ENCODE results near the gene CNOT11. TPM values are rescaled to one million over a fixed set of nuclear protein-coding genes. Genes with fewer than 3 reads are reported as not detected.
A peak's percentile ranks its signal among the peaks of the same experiment; 100 is the strongest.

CNOT11 gene
- total and polyA plus RNA-seq, 2 of the 13 experiments (the other 11 are each of a cell fraction or from before 2014, with no cell fraction given), result 114 to 209 TPM

DNA sequence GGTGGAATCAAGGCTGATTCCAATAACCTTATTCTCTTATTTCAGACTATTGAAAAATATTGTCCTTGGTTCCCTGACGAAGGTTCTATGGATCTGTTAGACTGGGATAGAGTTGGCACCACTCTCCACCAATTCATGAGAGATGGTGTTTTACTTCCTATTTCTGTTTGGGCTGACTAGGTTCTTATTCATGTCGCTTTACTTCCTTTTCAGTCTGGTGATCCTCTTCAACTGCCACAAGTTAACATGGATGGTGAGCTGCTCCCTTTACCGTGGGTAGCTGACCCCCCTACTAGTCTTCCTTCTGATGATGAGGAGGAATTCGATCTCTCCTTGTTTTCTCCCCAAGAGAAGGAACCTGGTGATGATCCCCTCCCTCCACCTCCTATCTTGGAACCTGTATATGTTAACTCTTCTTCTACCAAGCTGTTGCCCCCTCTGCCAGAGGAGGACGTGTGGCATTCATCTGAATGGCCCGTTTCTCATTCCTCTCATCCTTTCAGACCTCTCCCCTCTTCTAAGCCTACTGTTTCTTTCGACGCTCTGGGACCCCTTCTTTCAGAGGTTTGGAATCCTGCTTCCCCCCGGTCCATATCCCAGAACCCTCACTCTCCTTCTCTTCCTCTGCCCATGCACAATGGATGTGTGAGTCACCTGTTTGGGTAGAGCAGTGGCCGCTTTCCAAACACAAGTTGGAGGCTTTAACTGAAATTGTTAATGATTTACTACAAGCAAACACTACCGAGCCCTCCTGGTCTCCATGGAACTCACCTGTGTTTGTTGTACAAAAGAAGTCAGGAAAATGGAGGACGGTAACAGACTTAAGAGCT lies 13.5 kb upstream of the CNOT11 start (continued):
- TF ChIP-seq, protein P1, sequence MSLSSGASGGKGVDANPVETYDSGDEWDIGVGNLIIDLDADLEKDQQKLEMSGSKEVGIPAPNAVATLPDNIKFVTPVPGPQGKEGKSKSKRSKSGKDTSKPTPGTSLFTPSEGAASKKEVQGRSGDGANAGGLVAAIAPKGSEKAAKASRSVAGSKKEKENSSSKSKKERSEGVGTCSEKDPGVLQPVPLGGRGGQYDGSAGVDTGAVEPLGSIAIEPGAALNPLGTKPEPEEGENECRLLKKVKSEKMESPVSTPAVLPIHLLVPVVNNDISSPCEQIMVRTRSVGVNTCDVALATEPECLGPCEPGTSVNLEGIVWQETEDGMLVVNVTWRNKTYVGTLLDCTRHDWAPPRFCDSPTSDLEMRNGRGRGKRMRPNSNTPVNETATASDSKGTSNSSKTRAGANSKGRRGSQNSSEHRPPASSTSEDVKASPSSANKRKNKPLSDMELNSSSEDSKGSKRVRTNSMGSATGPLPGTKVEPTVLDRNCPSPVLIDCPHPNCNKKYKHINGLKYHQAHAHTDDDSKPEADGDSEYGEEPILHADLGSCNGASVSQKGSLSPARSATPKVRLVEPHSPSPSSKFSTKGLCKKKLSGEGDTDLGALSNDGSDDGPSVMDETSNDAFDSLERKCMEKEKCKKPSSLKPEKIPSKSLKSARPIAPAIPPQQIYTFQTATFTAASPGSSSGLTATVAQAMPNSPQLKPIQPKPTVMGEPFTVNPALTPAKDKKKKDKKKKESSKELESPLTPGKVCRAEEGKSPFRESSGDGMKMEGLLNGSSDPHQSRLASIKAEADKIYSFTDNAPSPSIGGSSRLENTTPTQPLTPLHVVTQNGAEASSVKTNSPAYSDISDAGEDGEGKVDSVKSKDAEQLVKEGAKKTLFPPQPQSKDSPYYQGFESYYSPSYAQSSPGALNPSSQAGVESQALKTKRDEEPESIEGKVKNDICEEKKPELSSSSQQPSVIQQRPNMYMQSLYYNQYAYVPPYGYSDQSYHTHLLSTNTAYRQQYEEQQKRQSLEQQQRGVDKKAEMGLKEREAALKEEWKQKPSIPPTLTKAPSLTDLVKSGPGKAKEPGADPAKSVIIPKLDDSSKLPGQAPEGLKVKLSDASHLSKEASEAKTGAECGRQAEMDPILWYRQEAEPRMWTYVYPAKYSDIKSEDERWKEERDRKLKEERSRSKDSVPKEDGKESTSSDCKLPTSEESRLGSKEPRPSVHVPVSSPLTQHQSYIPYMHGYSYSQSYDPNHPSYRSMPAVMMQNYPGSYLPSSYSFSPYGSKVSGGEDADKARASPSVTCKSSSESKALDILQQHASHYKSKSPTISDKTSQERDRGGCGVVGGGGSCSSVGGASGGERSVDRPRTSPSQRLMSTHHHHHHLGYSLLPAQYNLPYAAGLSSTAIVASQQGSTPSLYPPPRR (CRISPR knock-in tag; IDR thresholded peaks at IDR 0.05; ENCODE audit: borderline replicate concordance), result no peak
- TF ChIP-seq, protein P2, sequence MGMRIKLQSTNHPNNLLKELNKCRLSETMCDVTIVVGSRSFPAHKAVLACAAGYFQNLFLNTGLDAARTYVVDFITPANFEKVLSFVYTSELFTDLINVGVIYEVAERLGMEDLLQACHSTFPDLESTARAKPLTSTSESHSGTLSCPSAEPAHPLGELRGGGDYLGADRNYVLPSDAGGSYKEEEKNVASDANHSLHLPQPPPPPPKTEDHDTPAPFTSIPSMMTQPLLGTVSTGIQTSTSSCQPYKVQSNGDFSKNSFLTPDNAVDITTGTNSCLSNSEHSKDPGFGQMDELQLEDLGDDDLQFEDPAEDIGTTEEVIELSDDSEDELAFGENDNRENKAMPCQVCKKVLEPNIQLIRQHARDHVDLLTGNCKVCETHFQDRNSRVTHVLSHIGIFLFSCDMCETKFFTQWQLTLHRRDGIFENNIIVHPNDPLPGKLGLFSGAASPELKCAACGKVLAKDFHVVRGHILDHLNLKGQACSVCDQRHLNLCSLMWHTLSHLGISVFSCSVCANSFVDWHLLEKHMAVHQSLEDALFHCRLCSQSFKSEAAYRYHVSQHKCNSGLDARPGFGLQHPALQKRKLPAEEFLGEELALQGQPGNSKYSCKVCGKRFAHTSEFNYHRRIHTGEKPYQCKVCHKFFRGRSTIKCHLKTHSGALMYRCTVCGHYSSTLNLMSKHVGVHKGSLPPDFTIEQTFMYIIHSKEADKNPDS (CRISPR knock-in tag; IDR thresholded peaks at IDR 0.05), result 0 out of 2 replicates have a peak, but pooled peaks have one; percentile 44
- TF ChIP-seq SALL2 (CRISPR knock-in tag; IDR thresholded peaks at IDR 0.05), result no peak
- TF ChIP-seq MXI1 (IDR thresholded peaks at IDR 0.05; ENCODE audit: borderline replicate concordance, low read depth, low read length), result peak; percentile 24; the same call in 1 of the 3 replicates
- no peak for TF ChIP-seq ZNF768 (CRISPR knock-in tag; IDR thresholded peaks at IDR 0.05)
- TF ChIP-seq EEA1 (CRISPR knock-in tag; IDR thresholded peaks at IDR 0.05; ENCODE audit: borderline replicate concordance), result no peak
- peak; percentile 57; the same call in 1 of the 2 replicates for TF ChIP-seq SPEN (CRISPR knock-in tag; IDR thresholded peaks at IDR 0.05; ENCODE audit: low read depth)
- peak; percentile 29; the same call in 1 of the 2 replicates for TF ChIP-seq BCL6 (CRISPR knock-in tag; IDR thresholded peaks at IDR 0.05)
- TF ChIP-seq CREM (IDR thresholded peaks at IDR 0.05), result no peak; the same call in 1 of the 2 replicates
- TF ChIP-seq CREM (CRISPR knock-in tag; IDR thresholded peaks at IDR 0.05), result no peak
- peak; percentile 47; the same call in 1 of the 2 replicates for TF ChIP-seq ZNF343 (CRISPR knock-in tag; IDR thresholded peaks at IDR 0.05)
- no peak for TF ChIP-seq NFYB (CRISPR knock-in tag; IDR thresholded peaks at IDR 0.05)
- TF ChIP-seq CENPX (CRISPR knock-in tag; IDR thresholded peaks at IDR 0.05), result no peak
- TF ChIP-seq SALL1 (CRISPR knock-in tag; IDR thresholded peaks at IDR 0.05), result peak; percentile 79
- TF ChIP-seq ELF1 (CRISPR knock-in tag; IDR thresholded peaks at IDR 0.05), result 0 out of 2 replicates have a peak, but pooled peaks have one; percentile 18
- TF ChIP-seq GTF3A (CRISPR knock-in tag; conservative IDR thresholded peaks at IDR 0.05), result no peak
- TF ChIP-seq MEIS1 (CRISPR knock-in tag; IDR thresholded peaks at IDR 0.05; ENCODE audit: borderline replicate concordance), result 0 out of 2 replicates have a peak, but pooled peaks have one; percentile 68
- TF ChIP-seq SRSF9 (IDR thresholded peaks at IDR 0.05; ENCODE audit: borderline replicate concordance, insufficient read depth, low read depth, low read length, poor library complexity, severe bottlenecking), result no peak
- 0 out of 2 replicates have a peak, but pooled peaks have one; percentile 36 for TF ChIP-seq ZSCAN31 (CRISPR knock-in tag; IDR thresholded peaks at IDR 0.05; ENCODE audit: low read depth)
- no peak for TF ChIP-seq ZNF724P (CRISPR knock-in tag; IDR thresholded peaks at IDR 0.05; ENCODE audit: borderline replicate concordance)
- TF ChIP-seq, protein P3, sequence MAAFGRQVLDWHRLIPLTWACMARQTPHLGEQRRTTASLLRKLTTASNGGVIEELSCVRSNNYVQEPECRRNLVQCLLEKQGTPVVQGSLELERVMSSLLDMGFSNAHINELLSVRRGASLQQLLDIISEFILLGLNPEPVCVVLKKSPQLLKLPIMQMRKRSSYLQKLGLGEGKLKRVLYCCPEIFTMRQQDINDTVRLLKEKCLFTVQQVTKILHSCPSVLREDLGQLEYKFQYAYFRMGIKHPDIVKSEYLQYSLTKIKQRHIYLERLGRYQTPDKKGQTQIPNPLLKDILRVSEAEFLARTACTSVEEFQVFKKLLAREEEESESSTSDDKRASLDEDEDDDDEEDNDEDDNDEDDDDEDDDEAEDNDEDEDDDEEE (CRISPR knock-in tag; IDR thresholded peaks at IDR 0.05), result peak; percentile 74; the same call in 1 of the 2 replicates
- peak; percentile 71 for TF ChIP-seq FOXO1 (CRISPR knock-in tag; IDR thresholded peaks at IDR 0.05)

All from HepG2 (cell line).